ENCODE measurements around the gene ANAPC16. TPM values are rescaled to one million over a fixed set of nuclear protein-coding genes. Genes with fewer than 3 reads are reported as not detected.

The ANAPC16 gene
- total and polyA plus RNA-seq, 2 experiments from 2014 or later, result 69.6 to 97.9 TPM

DNA sequence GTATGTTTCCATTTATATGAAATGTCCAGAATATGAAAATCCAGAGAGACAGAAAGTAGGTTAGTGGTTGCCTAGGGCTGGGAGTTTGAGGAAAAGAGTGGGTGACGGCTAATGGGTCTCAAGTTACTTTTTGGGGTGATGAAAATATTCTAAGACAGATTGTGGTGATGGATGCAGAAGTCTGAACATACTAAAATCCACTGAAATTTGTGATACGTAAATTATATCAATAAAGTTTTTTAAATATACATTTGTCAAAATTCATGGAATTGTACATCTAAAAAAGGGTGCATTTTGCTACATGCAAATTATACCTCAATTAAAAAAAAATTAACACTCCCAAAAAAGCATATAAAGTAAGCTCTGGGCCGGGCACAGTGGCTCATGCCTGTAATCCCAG is 67.3 kb downstream of the ANAPC16 start:
- TF ChIP-seq EZH2phosphoT487 (IDR thresholded peaks at IDR 0.05; ENCODE audit: insufficient read depth, low read depth) (no peak), EZH2 (IDR thresholded peaks at IDR 0.05; ENCODE audit: insufficient read depth, poor library complexity, severe bottlenecking) (no peak)
- in situ Hi-C loops (cut with MboI), result no loop called here
- H3K36me3 ChIP-seq (ENCODE audit: low read depth), result no peaks in the 10 kb centered on the region

More for the DNA sequence above, 67.3 kb downstream of the ANAPC16 start:
- H3F3A ChIP-seq (ENCODE audit: insufficient read depth), result peaks cover 4% of the 10 kb centered on the region; the same call in 1 of the 2 replicates
- no peak for DNase-seq
- no peak overlapping the region for H3K27ac ChIP-seq
- no peaks in the 10 kb centered on the region for H3K79me2 ChIP-seq (ENCODE audit: insufficient read depth)
- H3K4me2 ChIP-seq (ENCODE audit: unreplicated experiment), result no peak overlapping the region
- no peaks in the 10 kb centered on the region for H3K27me3 ChIP-seq (replicated peaks; ENCODE audit: insufficient read depth)
- 77 to 86% methylated on average over 3 of the region's 3 CpGs for WGBS, 2 experiments (ENCODE audit: low coverage in 1 of 2, low lambda C conversion rate in 2 of 2, missing lambda C conversion rate in 2 of 2)
- H4K20me1 ChIP-seq (ENCODE audit: insufficient read depth), result no peaks in the 10 kb centered on the region
- H3K4me1 ChIP-seq (ENCODE audit: insufficient read depth), result no peaks in the 10 kb centered on the region
- H3K9ac ChIP-seq, result no peak overlapping the region
- H3K4me3 ChIP-seq, result no peak overlapping the region
- no peak overlapping the region for H2AFZ ChIP-seq
- H3K9me3 ChIP-seq (ENCODE audit: low read depth), result no peaks in the 10 kb centered on the region
- no peaks in the 10 kb centered on the region for H3K9me2 ChIP-seq (ENCODE audit: insufficient read depth)

Small RNA genes lying within 50 kb of the gene (small RNA-seq; reads per million reads assigned to genes)
- gene RF00019 (ENCODE audit: low read depth, low replicate concordance) (not detected), gene RF00340 (ENCODE audit: low read depth, low replicate concordance) (not detected)

Other genes with a start within 250 kb of the ANAPC16 start
- not detected in 2 replicates for gene SPOCK2, start 127.5 kb upstream of the ANAPC16 start, total RNA-seq (2014; rRNA removed; shearing (Covaris generic))
- 0.04 TPM in 1 of 2 replicates, not detected in the other for gene SPOCK2, start 127.5 kb upstream of the ANAPC16 start, polyA plus RNA-seq (2016; fragmentation: Nextera tagmentation; extraction: Ambion mirVana)
- gene ASCC1, start 264 bp downstream of the ANAPC16 start, total RNA-seq (2014; rRNA removed; shearing (Covaris generic)), result 21.5 and 25.2 TPM in 2 replicates
- gene ASCC1, start 264 bp downstream of the ANAPC16 start, polyA plus RNA-seq (2016; fragmentation: Nextera tagmentation; extraction: Ambion mirVana), result 26.6 and 30.0 TPM in 2 replicates
- gene DDIT4, start 57.9 kb downstream of the ANAPC16 start, total RNA-seq (2014; rRNA removed; shearing (Covaris generic)), result 188 and 199 TPM in 2 replicates
- 144 and 155 TPM in 2 replicates for gene DDIT4, start 57.9 kb downstream of the ANAPC16 start, polyA plus RNA-seq (2016; fragmentation: Nextera tagmentation; extraction: Ambion mirVana)
- gene DNAJB12, start 138.9 kb downstream of the ANAPC16 start, total RNA-seq (2014; rRNA removed; shearing (Covaris generic)), result 28.4 and 32.9 TPM in 2 replicates
- 32.0 and 33.5 TPM in 2 replicates for gene DNAJB12, start 138.9 kb downstream of the ANAPC16 start, polyA plus RNA-seq (2016; fragmentation: Nextera tagmentation; extraction: Ambion mirVana)